ENCODE measurements around the gene DOCK1.

- TF ChIP-seq, protein P1, sequence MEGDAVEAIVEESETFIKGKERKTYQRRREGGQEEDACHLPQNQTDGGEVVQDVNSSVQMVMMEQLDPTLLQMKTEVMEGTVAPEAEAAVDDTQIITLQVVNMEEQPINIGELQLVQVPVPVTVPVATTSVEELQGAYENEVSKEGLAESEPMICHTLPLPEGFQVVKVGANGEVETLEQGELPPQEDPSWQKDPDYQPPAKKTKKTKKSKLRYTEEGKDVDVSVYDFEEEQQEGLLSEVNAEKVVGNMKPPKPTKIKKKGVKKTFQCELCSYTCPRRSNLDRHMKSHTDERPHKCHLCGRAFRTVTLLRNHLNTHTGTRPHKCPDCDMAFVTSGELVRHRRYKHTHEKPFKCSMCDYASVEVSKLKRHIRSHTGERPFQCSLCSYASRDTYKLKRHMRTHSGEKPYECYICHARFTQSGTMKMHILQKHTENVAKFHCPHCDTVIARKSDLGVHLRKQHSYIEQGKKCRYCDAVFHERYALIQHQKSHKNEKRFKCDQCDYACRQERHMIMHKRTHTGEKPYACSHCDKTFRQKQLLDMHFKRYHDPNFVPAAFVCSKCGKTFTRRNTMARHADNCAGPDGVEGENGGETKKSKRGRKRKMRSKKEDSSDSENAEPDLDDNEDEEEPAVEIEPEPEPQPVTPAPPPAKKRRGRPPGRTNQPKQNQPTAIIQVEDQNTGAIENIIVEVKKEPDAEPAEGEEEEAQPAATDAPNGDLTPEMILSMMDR (IDR thresholded peaks at IDR 0.05; ENCODE audit: borderline replicate concordance, extremely low read depth, low read length, poor library complexity, severe bottlenecking): no peak
- TF ChIP-seq EZH2 (IDR thresholded peaks at IDR 0.05; ENCODE audit: borderline replicate concordance, low read depth, low read length, severe bottlenecking): no peak
Measured at GRCh38 chr10:127405221-127405620, 500.0 kb downstream of the DOCK1 start.

Measured in DND-41 (cell line).